Endothelial cell of umbilical vein (primary cell): ENCODE data around the gene SIGLECL1. TPM values are rescaled to one million over a fixed set of nuclear protein-coding genes. Genes with fewer than 3 reads are reported as not detected.

Experiments
- BruUV-seq: library from RNA; stranded (reverse); fragments of 400-500 nt; replicated peaks from 2 replicates; lab custom pipeline; 2021; lab: Mats Ljungman, UMichigan
- CTCF ChIA-PET: fragments of 300-600, 350-600 bp; sonication (Branson Sonifier 250); formaldehyde crosslinking; loops from one replicate; lab custom pipeline; 2021; ENCODE audit warnings: antibody characterized with exemption, inconsistent platforms; lab: Charles Lee
- POLR2A ChIA-PET: fragments of 300-600, 350-600 bp; sonication (Branson Sonifier 250); formaldehyde crosslinking; loops from one replicate; lab custom pipeline; 2021; ENCODE audit warnings: antibody characterized with exemption, inconsistent platforms; lab: Charles Lee
- DNase-seq: peaks from one replicate; pipeline ENCODE4 v3.0.0-alpha.2; 2011; ENCODE audit warnings: low read depth, low spot score
- FAIRE-seq: peaks from 2 replicates; lab custom pipeline; 2011; peaks lifted over from hg19 to GRCh38; lab: Jason Lieb, UNC
- H2AFZ ChIP-seq: 2 replicates; pipeline ENCODE4 v1.6.0; 2012; ENCODE audit warnings: low read depth, low read length, control low read depth, inconsistent platforms
- H3K27ac ChIP-seq: 2 replicates; pipeline ENCODE4 v1.5.1; 2011; ENCODE audit warnings: low read depth, mild to moderate bottlenecking, control low read depth, low read length, moderate library complexity; ENCODE audit not compliant: insufficient read depth
- H3K27me3 ChIP-seq, 2 experiments: 2 replicates each; pipeline versions ENCODE4 v1.6.0 to v1.6.1; 2011; ENCODE audit warnings: low read length in 2 of 2, mixed read lengths in 1 of 2; ENCODE audit not compliant: control insufficient read depth in 2 of 2, insufficient read depth in 2 of 2
- H3K36me3 ChIP-seq, 2 experiments: 2 replicates in 1 of 2; 3 replicates in 1 of 2; pipeline ENCODE4 v1.5.1; 2011; ENCODE audit warnings: low read length in 2 of 2, mild to moderate bottlenecking in 1 of 2, moderate library complexity in 1 of 2; ENCODE audit not compliant: control insufficient read depth in 2 of 2, insufficient read depth in 2 of 2; ENCODE audit errors: extremely low read depth in 1 of 2
- H3K4me1 ChIP-seq: 3 replicates; pipeline ENCODE4 v1.5.1; 2011; ENCODE audit warnings: mild to moderate bottlenecking, low read length; ENCODE audit not compliant: control insufficient read depth, insufficient read depth; ENCODE audit errors: extremely low read depth
- H3K4me2 ChIP-seq: 2 replicates; pipeline ENCODE4 v1.6.1; 2011; ENCODE audit warnings: low read length, control low read depth, mixed read lengths; ENCODE audit not compliant: insufficient read depth
- H3K4me3 ChIP-seq, 3 experiments: fragments of 200-600 bp in 1 of 3; sonication (generic), shearing (Covaris generic) in 1 of 3; replicated peaks in 1 of 3; 2 replicates each; pipeline ENCODE4 v1.5.1; 2011 to 2016; ENCODE audit warnings: control low read depth in 3 of 3, low read length in 3 of 3, mild to moderate bottlenecking in 2 of 3, inconsistent platforms in 1 of 3, low read depth in 1 of 3, moderate library complexity in 1 of 3; ENCODE audit not compliant: insufficient read depth in 1 of 3
- H3K79me2 ChIP-seq: 2 replicates; pipeline ENCODE4 v1.6.0; 2012; ENCODE audit warnings: low read length, inconsistent platforms; ENCODE audit not compliant: control insufficient read depth, insufficient read depth
- H3K9ac ChIP-seq: replicated peaks from 2 replicates; pipeline ENCODE3; 2011; ENCODE audit warnings: low read length, control low read depth; ENCODE audit not compliant: insufficient read depth; ENCODE audit errors: extremely low read depth
- H3K9me1 ChIP-seq: replicated peaks from 3 replicates; pipeline ENCODE4 v1.6.0; 2011; ENCODE audit warnings: mild to moderate bottlenecking, low read length; ENCODE audit not compliant: control insufficient read depth, insufficient read depth; ENCODE audit errors: extremely low read depth
- H3K9me3 ChIP-seq: replicated peaks from 2 replicates; pipeline ENCODE4 v1.5.1; 2012; ENCODE audit warnings: low read length, inconsistent platforms; ENCODE audit not compliant: control insufficient read depth, insufficient read depth
- H4K20me1 ChIP-seq: replicated peaks from 2 replicates; pipeline ENCODE3; 2011; ENCODE audit warnings: mild to moderate bottlenecking, low read length; ENCODE audit not compliant: control insufficient read depth, insufficient read depth; ENCODE audit errors: extremely low read depth
- CTCF ChIP-seq, 2 donors: IDR thresholded peaks; 1 replicate in 1 of 2; 2 replicates in 1 of 2; pipeline ENCODE4 v1.5.1; 2011; ENCODE audit warnings: low read length in 2 of 2, mild to moderate bottlenecking in 2 of 2, moderate library complexity in 2 of 2, control low read depth in 1 of 2, inconsistent platforms in 1 of 2, low read depth in 1 of 2; ENCODE audit not compliant: insufficient read depth in 1 of 2; ENCODE audit errors: extremely low read depth in 1 of 2
- EZH2 ChIP-seq: IDR thresholded peaks from 2 replicates; pipeline ENCODE4 v1.6.1; 2012; ENCODE audit warnings: borderline replicate concordance, low read depth, mild to moderate bottlenecking, moderate library complexity, low read length, inconsistent platforms; ENCODE audit not compliant: severe bottlenecking
- FOS ChIP-seq: IDR thresholded peaks from 2 replicates; pipeline ENCODE4 v1.6.1; 2011; ENCODE audit warnings: mild to moderate bottlenecking, low read length, moderate library complexity, borderline replicate concordance; ENCODE audit not compliant: insufficient read depth
- GATA2 ChIP-seq: IDR thresholded peaks from 2 replicates; pipeline ENCODE4 v1.7.0; 2011; ENCODE audit warnings: low read depth, mild to moderate bottlenecking, moderate library complexity, mixed read lengths, low read length; ENCODE audit not compliant: insufficient read length, insufficient read depth
- JUN ChIP-seq: IDR thresholded peaks from 2 replicates; pipeline ENCODE4 v1.6.1; 2011; ENCODE audit warnings: borderline replicate concordance, low read depth; ENCODE audit not compliant: insufficient read length, insufficient read depth
- MAX ChIP-seq: IDR thresholded peaks from 2 replicates; pipeline ENCODE4 v1.6.1; 2011; ENCODE audit not compliant: insufficient read depth, insufficient read length
- MYC ChIP-seq: IDR thresholded peaks from one replicate; pipeline ENCODE4 v1.6.1; 2011; ENCODE audit warnings: mild to moderate bottlenecking, low read depth, low read length
- POLR2A ChIP-seq: IDR thresholded peaks from 2 replicates; pipeline ENCODE4 v1.6.1; 2012; ENCODE audit warnings: low read depth, mild to moderate bottlenecking, control low read depth, low read length
- POLR2AphosphoS5 ChIP-seq: IDR thresholded peaks from 2 replicates; pipeline ENCODE4 v1.6.1; 2012; ENCODE audit warnings: low read depth, mild to moderate bottlenecking, control low read depth, low read length, moderate library complexity; ENCODE audit not compliant: insufficient read depth
- dilution Hi-C: fragments of 300-500 bp; cut with MboI; formaldehyde crosslinking; loops from one replicate; pipeline ENCODE4 v1.15.0; 2019; ENCODE audit warnings: low sequenced_read_pairs; ENCODE audit not compliant: extremely low pct_ligation_motif_present
- intact Hi-C: fragments of 100-400 bp; cut with micrococcal nuclease; formaldehyde crosslinking; loops from one replicate; pipeline ENCODE4 v1.10.0; 2022
- microRNA-seq: library from miRNA; unstranded; fragments of <30 nt; microRNA quantifications from one replicate; pipeline ENCODE4 v1.2.0, GENCODE V29; 2021; ENCODE audit warnings: borderline number of aligned reads, borderline replicate concordance
- polyA plus RNA-seq, 4 experiments: library from polyadenylated mRNA; depleted of rRNA in 3 of 4; stranded (reverse) in 3 of 4; unstranded in 1 of 4; fragments of >200 nt; gene quantifications; 2 replicates each; pipeline versions ENCODE4 v1.2.1 to v1.2.3, GENCODE V29; 2011 to 2012; ENCODE audit warnings: missing spikeins in 1 of 4
- small RNA-seq: library from RNA; depleted of rRNA; stranded (forward); fragments of <200 nt; gene quantifications from one replicate; pipeline ENCODE3, GENCODE V24; 2012; ENCODE audit warnings: low replicate concordance, low read depth; ENCODE audit not compliant: insufficient read depth, insufficient read length
- total RNA-seq: library from RNA; stranded (reverse); gene quantifications from 2 replicates; pipeline ENCODE4 v1.2.3, GENCODE V29; 2021

The SIGLECL1 gene
- total and polyA plus RNA-seq, 2 donors (not counting 3 experiments of a cell fraction or from before 2014, with no cell fraction given): not detected

GRCh38 chr19:51317968-51318367 is 67.1 kb downstream of the SIGLECL1 start:
- TF ChIP-seq POLR2A (no peak), FOS (no peak), MAX (no peak), JUN (no peak), POLR2AphosphoS5 (no peak), GATA2 (no peak), EZH2 (no peak), MYC (no peak), CTCF (IDR thresholded peaks at IDR 0.05; ENCODE audit: extremely low read depth in 1 of 2, insufficient read depth in 1 of 2, low read depth in 1 of 2, low read length in 2 of 2) (no peak)
- H3K27ac ChIP-seq: no peak overlapping the region
- FAIRE-seq: no peak
- no peak overlapping the region for H2AFZ ChIP-seq
- no peaks in the 10 kb centered on the region for H3K79me2 ChIP-seq
- no TSS peak for BruUV-seq
- H3K36me3 ChIP-seq: no peaks in the 10 kb centered on the region
- dilution Hi-C loops (no loop called here), intact Hi-C loops (no loop called here)
- no peaks in the 10 kb centered on the region for H3K27me3 ChIP-seq
- H3K9me1 ChIP-seq: no peaks in the 10 kb centered on the region
- no peak for DNase-seq
- POLR2A ChIA-PET: no interaction called here
- no peaks in the 10 kb centered on the region for H4K20me1 ChIP-seq
- H3K4me1 ChIP-seq: no peaks in the 10 kb centered on the region
- H3K9ac ChIP-seq: no peak overlapping the region
- CTCF ChIA-PET: no interaction called here
- H3K4me2 ChIP-seq: no peak overlapping the region
- H3K4me3 ChIP-seq: no peak overlapping the region
- H3K9me3 ChIP-seq: no peaks in the 10 kb centered on the region

Small RNA genes lying within 50 kb of the gene (microRNA-seq; reads per million reads assigned to microRNA genes)
- not detected for gene MIR8074

Small RNA genes lying within 50 kb of the gene (small RNA-seq; reads per million reads assigned to genes)
- gene MIR8074: not detected

Other genes with a start within 250 kb of the SIGLECL1 start
- gene KLK8, start 249.5 kb upstream of the SIGLECL1 start, total RNA-seq: not detected in 2 replicates
- not detected in 2 replicates for gene KLK8, start 249.5 kb upstream of the SIGLECL1 start, polyA plus RNA-seq
- gene KLK10, start 231.4 kb upstream of the SIGLECL1 start, total RNA-seq: not detected in 2 replicates
- gene KLK10, start 231.4 kb upstream of the SIGLECL1 start, polyA plus RNA-seq: not detected in 2 replicates
- gene KLK11, start 224.5 kb upstream of the SIGLECL1 start, total RNA-seq: not detected in 2 replicates
- not detected in 2 replicates for gene KLK11, start 224.5 kb upstream of the SIGLECL1 start, polyA plus RNA-seq
- gene KLK12, start 216.1 kb upstream of the SIGLECL1 start, total RNA-seq: not detected in 2 replicates
- not detected in 2 replicates for gene KLK12, start 216.1 kb upstream of the SIGLECL1 start, polyA plus RNA-seq
- not detected in 2 replicates for gene KLK13, start 186.0 kb upstream of the SIGLECL1 start, total RNA-seq
- not detected in 2 replicates for gene KLK13, start 186.0 kb upstream of the SIGLECL1 start, polyA plus RNA-seq
- gene KLK14, start 168.2 kb upstream of the SIGLECL1 start, total RNA-seq: not detected in 2 replicates
- gene KLK14, start 168.2 kb upstream of the SIGLECL1 start, polyA plus RNA-seq: 0.10 and 0.12 TPM in 2 replicates
- 8.2 and 8.7 TPM in 2 replicates for gene CTU1, start 142.7 kb upstream of the SIGLECL1 start, total RNA-seq
- gene CTU1, start 142.7 kb upstream of the SIGLECL1 start, polyA plus RNA-seq: 6.1 and 7.0 TPM in 2 replicates
- gene SIGLEC9, start 126.2 kb upstream of the SIGLECL1 start, total RNA-seq: not detected in 2 replicates
- not detected in 2 replicates for gene SIGLEC9, start 126.2 kb upstream of the SIGLECL1 start, polyA plus RNA-seq
- gene SIGLEC7, start 108.8 kb upstream of the SIGLECL1 start, total RNA-seq: not detected in 2 replicates
- not detected in 2 replicates for gene SIGLEC7, start 108.8 kb upstream of the SIGLECL1 start, polyA plus RNA-seq
- gene CD33, start 26.0 kb upstream of the SIGLECL1 start, total RNA-seq: not detected in 2 replicates
- gene CD33, start 26.0 kb upstream of the SIGLECL1 start, polyA plus RNA-seq: not detected in 2 replicates
- not detected in 2 replicates for gene IGLON5, start 60.6 kb downstream of the SIGLECL1 start, total RNA-seq
- not detected in 2 replicates for gene IGLON5, start 60.6 kb downstream of the SIGLECL1 start, polyA plus RNA-seq
- gene VSIG10L, start 91.1 kb downstream of the SIGLECL1 start, total RNA-seq: 0.39 and 0.62 TPM in 2 replicates
- 0.77 and 0.94 TPM in 2 replicates for gene VSIG10L, start 91.1 kb downstream of the SIGLECL1 start, polyA plus RNA-seq
- gene ETFB, start 115.3 kb downstream of the SIGLECL1 start, total RNA-seq: 48.6 and 54.1 TPM in 2 replicates
- gene ETFB, start 115.3 kb downstream of the SIGLECL1 start, polyA plus RNA-seq: 89.9 and 99.2 TPM in 2 replicates
- 0.97 TPM in 1 of 2 replicates, not detected in the other for gene CLDND2, start 117.9 kb downstream of the SIGLECL1 start, total RNA-seq
- gene CLDND2, start 117.9 kb downstream of the SIGLECL1 start, polyA plus RNA-seq: not detected in 2 replicates
- not detected in 2 replicates for gene NKG7, start 121.6 kb downstream of the SIGLECL1 start, total RNA-seq
- gene NKG7, start 121.6 kb downstream of the SIGLECL1 start, polyA plus RNA-seq: not detected in 2 replicates
- not detected in 2 replicates for gene LIM2, start 136.9 kb downstream of the SIGLECL1 start, total RNA-seq
- not detected in 2 replicates for gene LIM2, start 136.9 kb downstream of the SIGLECL1 start, polyA plus RNA-seq
- not detected in 2 replicates for gene C19orf84, start 139.5 kb downstream of the SIGLECL1 start, total RNA-seq
- gene C19orf84, start 139.5 kb downstream of the SIGLECL1 start, polyA plus RNA-seq: not detected in 2 replicates
- not detected in 2 replicates for gene SIGLEC10, start 166.6 kb downstream of the SIGLECL1 start, total RNA-seq
- not detected in 2 replicates for gene SIGLEC10, start 166.6 kb downstream of the SIGLECL1 start, polyA plus RNA-seq
- not detected in 2 replicates for gene SIGLEC8, start 207.4 kb downstream of the SIGLECL1 start, total RNA-seq
- gene SIGLEC8, start 207.4 kb downstream of the SIGLECL1 start, polyA plus RNA-seq: not detected in 2 replicates
- gene CEACAM18, start 227.5 kb downstream of the SIGLECL1 start, total RNA-seq: not detected in 2 replicates
- not detected in 2 replicates for gene CEACAM18, start 227.5 kb downstream of the SIGLECL1 start, polyA plus RNA-seq